HepG2 (cell line): ENCODE measurements around the gene NEAT1. TPM values are rescaled to one million over a fixed set of nuclear protein-coding genes. Genes with fewer than 3 reads are reported as not detected.

Source experiments
- ATAC-seq: fragments of 200-7000 bp; cut with Tn5 transposase; 3 replicates; pipeline ENCODE4 v1.9.1; 2020; ENCODE audit warnings: mild to moderate bottlenecking, moderate library complexity
- BruUV-seq: library from RNA; stranded (reverse); fragments of 400-500 nt; replicated peaks from 2 replicates; lab custom pipeline; 2021; lab: Mats Ljungman, UMichigan
- CTCF ChIA-PET: fragments of 300-600 bp; formaldehyde crosslinking; extraction: SDS; loops from one replicate; lab custom pipeline; 2021; ENCODE audit warnings: low total read pairs, inconsistent platforms, low intra/inter-chr PET ratio; lab: Yijun Ruan, JAX
- POLR2A ChIA-PET: fragments of 350-600 bp; sonication (Branson Sonifier 250); formaldehyde crosslinking; loops from one replicate; lab custom pipeline; 2020; ENCODE audit warnings: antibody characterized with exemption, inconsistent platforms; lab: Yijun Ruan, JAX
- DNase-seq: peaks from one replicate; pipeline ENCODE4 v3.0.0-alpha.2; 2015; ENCODE audit warnings: low spot score
- FAIRE-seq: peaks from 3 replicates; lab custom pipeline; 2011; peaks lifted over from hg19 to GRCh38; lab: Jason Lieb, UNC
- H2AFZ ChIP-seq: one replicate; pipeline ENCODE4 v1.6.1; 2011; ENCODE audit warnings: low read length, inconsistent platforms
- H3K27ac ChIP-seq: fragments of 300-600 bp; 3 replicates; pipeline ENCODE4 v1.8.0; 2011; ENCODE audit warnings: mixed run types, mild to moderate bottlenecking, mixed read lengths, low read length, inconsistent platforms; ENCODE audit not compliant: insufficient read depth; ENCODE audit errors: extremely low read length
- H3K27me3 ChIP-seq, 2 experiments: fragments of 200-600 bp in 1 of 2; 2 replicates in 1 of 2; 3 replicates in 1 of 2; pipeline versions ENCODE4 v1.6.0 to v1.8.0; 2011; ENCODE audit warnings: low read length in 2 of 2, mild to moderate bottlenecking in 2 of 2, moderate library complexity in 2 of 2, inconsistent platforms in 1 of 2; ENCODE audit not compliant: insufficient read depth in 2 of 2, control insufficient read depth in 1 of 2
- H3K36me3 ChIP-seq, 2 experiments: fragments of 200-600 bp in 1 of 2; replicated peaks in 1 of 2; 2 replicates in 1 of 2; 3 replicates in 1 of 2; pipeline versions ENCODE4 v1.5.1 to v1.8.0; 2011; ENCODE audit warnings: low read length in 2 of 2, inconsistent platforms in 1 of 2; ENCODE audit not compliant: insufficient read depth in 2 of 2, control insufficient read depth in 1 of 2
- H3K4me1 ChIP-seq: 2 replicates; pipeline ENCODE4 v1.5.1; 2012; ENCODE audit warnings: low read length, inconsistent platforms; ENCODE audit not compliant: insufficient read depth
- H3K4me2 ChIP-seq: 2 replicates; pipeline ENCODE4 v1.6.0; 2011; ENCODE audit warnings: low read depth, low read length, inconsistent platforms
- H3K4me3 ChIP-seq, 3 experiments: fragments of 200-600 bp in 1 of 3; sonication (generic), shearing (Covaris generic) in 1 of 3; replicated peaks in 1 of 3; 2 replicates each; pipeline ENCODE4 v1.5.1; 2011 to 2016; ENCODE audit warnings: low read length in 3 of 3, inconsistent platforms in 2 of 3, low read depth in 2 of 3, mild to moderate bottlenecking in 2 of 3, control low read depth in 1 of 3, mixed read lengths in 1 of 3; ENCODE audit not compliant: insufficient read depth in 1 of 3
- H3K79me2 ChIP-seq: one replicate; pipeline ENCODE4 v1.6.1; 2011; ENCODE audit warnings: low read length, inconsistent platforms; ENCODE audit not compliant: insufficient read depth
- H3K9ac ChIP-seq: 2 replicates; pipeline ENCODE4 v1.6.0; 2011; ENCODE audit warnings: mild to moderate bottlenecking, low read depth, low read length, inconsistent platforms; ENCODE audit not compliant: insufficient read depth
- H3K9me3 ChIP-seq: 2 replicates; pipeline ENCODE4 v1.5.1; 2012; ENCODE audit warnings: mild to moderate bottlenecking, low read length
- H4K20me1 ChIP-seq: 2 replicates; pipeline ENCODE4 v1.6.0; 2011; ENCODE audit warnings: inconsistent platforms, mild to moderate bottlenecking, low read length, moderate library complexity; ENCODE audit not compliant: insufficient read depth
- CBX2 ChIP-seq, 2 experiments: fragments of 200-600 bp in 1 of 2; sonication (generic); formaldehyde crosslinking in 1 of 2; IDR thresholded peaks; 2 replicates each; pipeline versions ENCODE4 v1.7.0 to v1.8.1; 2018 to 2022; ENCODE audit warnings: low read depth in 2 of 2, low read length in 1 of 2, mild to moderate bottlenecking in 1 of 2, missing genetic modification reagents in 1 of 2
- FOXA3 ChIP-seq: IDR thresholded peaks from 2 replicates; pipeline ENCODE4 v1.6.1; 2016; ENCODE audit warnings: missing genetic modification reagents, missing compliant biosample characterization
- GFI1 ChIP-seq: sonication (generic); formaldehyde crosslinking; IDR thresholded peaks from 2 replicates; pipeline ENCODE4 v1.5.0; 2020; ENCODE audit warnings: missing genetic modification reagents, mild to moderate bottlenecking, borderline replicate concordance
- GTF2F1 ChIP-seq: fragments of 150-350 bp; IDR thresholded peaks from 2 replicates; pipeline ENCODE4 v1.6.1; 2014; ENCODE audit warnings: low read length
- MTF2 ChIP-seq: sonication (generic); formaldehyde crosslinking; IDR thresholded peaks from 2 replicates; pipeline ENCODE4 v1.5.0; 2020; ENCODE audit warnings: missing genetic modification reagents, borderline replicate concordance
- NFYC ChIP-seq: IDR thresholded peaks from 2 replicates; pipeline ENCODE4 v1.6.1; 2016; ENCODE audit warnings: missing genetic modification reagents, missing compliant biosample characterization
- POLR2A ChIP-seq, 2 experiments: IDR thresholded peaks; 2 replicates each; pipeline ENCODE4 v1.6.1; 2011; ENCODE audit warnings: low read depth in 2 of 2, low read length in 2 of 2, mild to moderate bottlenecking in 1 of 2, moderate library complexity in 1 of 2; ENCODE audit not compliant: insufficient read depth in 1 of 2
- POLR2AphosphoS2 ChIP-seq: IDR thresholded peaks from 2 replicates; pipeline ENCODE4 v1.6.1; 2011; ENCODE audit warnings: low read depth, low read length, improper control_type of control experiment
- POLR2G ChIP-seq: fragments of 200-400 bp; formaldehyde crosslinking; IDR thresholded peaks from 2 replicates; pipeline ENCODE4 v1.6.1; 2018; ENCODE audit warnings: mild to moderate bottlenecking, low read depth, low read length, moderate library complexity
- RBFOX2 ChIP-seq: fragments of 200-400 bp; formaldehyde crosslinking; IDR thresholded peaks from 2 replicates; pipeline ENCODE4 v1.6.1; 2017; ENCODE audit warnings: low read depth, mild to moderate bottlenecking, low read length
- SMC3 ChIP-seq: IDR thresholded peaks from 2 replicates; pipeline ENCODE4 v1.6.1; 2011; ENCODE audit warnings: low read length, improper control_type of control experiment
- STAG1 ChIP-seq: sonication (generic); formaldehyde crosslinking; IDR thresholded peaks from 2 replicates; pipeline ENCODE4 v1.4.0; 2020; ENCODE audit warnings: missing genetic modification reagents
- TEAD3 ChIP-seq: optimal IDR thresholded peaks from 2 replicates; pipeline ENCODE3; 2016; ENCODE audit warnings: borderline replicate concordance
- ZNF562 ChIP-seq: sonication (generic); formaldehyde crosslinking; IDR thresholded peaks from 2 replicates; pipeline ENCODE4 v1.8.0; 2022; ENCODE audit warnings: missing genetic modification reagents, borderline replicate concordance
- ZNF614 ChIP-seq: IDR thresholded peaks from 2 replicates; pipeline ENCODE4 v1.6.1; 2018; ENCODE audit warnings: missing biosample characterization, missing genetic modification reagents, inconsistent platforms, borderline replicate concordance
- ZXDC ChIP-seq: sonication (generic); formaldehyde crosslinking; IDR thresholded peaks from 2 replicates; pipeline ENCODE4 v1.5.0; 2020; ENCODE audit warnings: mild to moderate bottlenecking, missing genetic modification reagents
- WGBS: methylation state at CpG from one replicate; pipeline ENCODE4 v1.1.6; 2017; ENCODE audit warnings: low lambda C conversion rate; 5-methylcytosine and 5-hydroxymethylcytosine counted together
- in situ Hi-C: cut with HindIII; loops from 2 replicates; pipeline ENCODE4 v1.10.0; 2017; ENCODE audit warnings: low pct_unique_long_range_greater_than_20kb; ENCODE audit not compliant: extremely low pct_ligation_motif_present
- intact Hi-C: fragments of 100-400 bp; cut with micrococcal nuclease; formaldehyde crosslinking; loops from one replicate; pipeline ENCODE4 v1.10.0; 2022; ENCODE audit not compliant: unreplicated experiment
- polyA plus RNA-seq, 8 experiments: library from polyadenylated mRNA; depleted of rRNA in 3 of 8; stranded (reverse) in 7 of 8; unstranded in 1 of 8; fragments of >200 nt; fragmentation: Illumina TruSeq in 4 of 8; extraction: Trizol in 4 of 8; gene quantifications; 2 replicates each; pipeline versions ENCODE4 v1.2.1 to v1.2.3, GENCODE V29; 2011 to 2016; ENCODE audit warnings: low read depth in 4 of 8, missing spikeins in 1 of 8, mixed read lengths in 1 of 8; ENCODE audit not compliant: insufficient read depth in 1 of 8
- total RNA-seq, 5 experiments: library from RNA; depleted of rRNA; stranded (reverse); fragments of >200 nt; fragmentation: Illumina TruSeq; extraction: Trizol; gene quantifications; 2 replicates each; pipeline ENCODE4 v1.2.3, GENCODE V29; 2016; ENCODE audit warnings: low read depth in 1 of 5
- TF ChIP-seq, protein P1 (sequence below): sonication (generic); formaldehyde crosslinking; IDR thresholded peaks from 2 replicates; pipeline ENCODE4 v1.4.0; 2020; ENCODE audit warnings: missing genetic modification reagents, borderline replicate concordance

The NEAT1 gene
- total and polyA plus RNA-seq, 2 of the 13 experiments (the other 11 are each of a cell fraction or from before 2014, with no cell fraction given) = 20.5 to 41.2 TPM

GRCh38 chr11:65432100-65432650 lies 9.6 kb downstream of the NEAT1 start (continued):
- TF ChIP-seq ZXDC (CRISPR knock-in tag) (no peak), MTF2 (CRISPR knock-in tag) (no peak), RBFOX2 (peak; percentile 71)

DNA sequence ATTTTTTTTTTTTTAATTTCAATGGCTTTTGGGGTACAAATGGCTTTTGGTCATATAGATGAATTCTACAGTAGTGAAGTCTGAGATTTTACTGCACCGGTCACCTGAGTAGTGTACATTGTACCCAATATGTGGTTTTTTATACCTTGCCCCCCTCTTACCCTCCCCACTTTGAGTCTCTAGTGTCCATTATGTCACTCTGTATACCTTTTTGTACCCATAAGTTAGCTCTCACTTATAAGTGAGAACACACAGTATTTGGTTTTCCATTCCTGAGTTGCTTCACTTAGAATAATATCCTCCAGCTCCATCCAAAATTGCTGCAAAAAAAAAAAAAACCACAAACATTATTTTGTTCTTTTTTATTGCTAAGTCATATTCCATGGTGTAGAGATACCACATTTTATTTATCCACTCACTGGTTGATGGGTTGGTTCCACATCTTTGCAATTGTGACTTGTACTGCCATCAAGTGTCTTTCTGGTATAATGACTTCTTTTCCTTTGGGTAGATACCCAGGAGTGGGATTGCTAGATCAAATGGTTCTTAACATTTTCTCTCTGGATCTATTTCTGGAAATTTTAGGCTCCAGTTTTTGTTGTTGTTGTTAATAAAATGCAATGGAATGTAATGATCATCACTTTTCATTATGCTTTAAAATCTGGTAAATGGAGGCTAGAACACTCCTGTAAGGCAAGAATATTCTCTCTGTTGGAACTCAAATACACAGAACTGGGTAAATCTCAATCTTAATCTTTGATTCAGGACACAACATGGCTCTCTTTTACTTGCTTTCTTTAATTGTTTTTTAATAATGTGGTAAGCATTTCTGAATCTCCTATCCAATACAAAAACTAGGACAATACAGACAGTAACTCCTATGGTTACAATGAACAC lies 10.3 kb downstream of the NEAT1 start:
- H3K9ac ChIP-seq = no peak overlapping the region
- peaks cover 88% of the 10 kb centered on the region for H3K4me1 ChIP-seq
- intact Hi-C loops (no loop called here), in situ Hi-C loops (no loop called here)
- ChIA-PET CTCF (interaction anchor here (1.9 kb wide), 1 partner anchor 17 kb away, joined by 20 read pairs; no protein-coding TSS in a partner anchor), POLR2A (interaction anchor here (0.7 to 1.6 kb wide), 5 partner anchors 10 to 57 kb away, joined by 3 to 15 read pairs (median 6); partner anchors contain the start of gene NEAT1)
- no peak overlapping the region for H3K4me2 ChIP-seq
- no peak overlapping the region for H2AFZ ChIP-seq
- ATAC-seq (no peak), FAIRE-seq (no peak), DNase-seq (no peak)
- H3K9me3 ChIP-seq = no peaks in the 10 kb centered on the region
- peaks cover 8 to 37% of the 10 kb centered on the region in 2 experiments; a peak in 4 of 5 replicates for H3K36me3 ChIP-seq
- BruUV-seq = no TSS peak
- H3K27ac ChIP-seq = no peak overlapping the region
- whole genome bisulfite sequencing = 83% methylated on average over 1 of the region's 1 CpG
- peaks cover 99% of the 10 kb centered on the region for H4K20me1 ChIP-seq
- no peaks in the 10 kb centered on the region for H3K27me3 ChIP-seq
- H3K79me2 ChIP-seq = peaks cover 70% of the 10 kb centered on the region
- no peak overlapping the region for H3K4me3 ChIP-seq
- no peak for TF ChIP-seq ZNF614 (CRISPR knock-in tag)
- TF ChIP-seq, protein P1, sequence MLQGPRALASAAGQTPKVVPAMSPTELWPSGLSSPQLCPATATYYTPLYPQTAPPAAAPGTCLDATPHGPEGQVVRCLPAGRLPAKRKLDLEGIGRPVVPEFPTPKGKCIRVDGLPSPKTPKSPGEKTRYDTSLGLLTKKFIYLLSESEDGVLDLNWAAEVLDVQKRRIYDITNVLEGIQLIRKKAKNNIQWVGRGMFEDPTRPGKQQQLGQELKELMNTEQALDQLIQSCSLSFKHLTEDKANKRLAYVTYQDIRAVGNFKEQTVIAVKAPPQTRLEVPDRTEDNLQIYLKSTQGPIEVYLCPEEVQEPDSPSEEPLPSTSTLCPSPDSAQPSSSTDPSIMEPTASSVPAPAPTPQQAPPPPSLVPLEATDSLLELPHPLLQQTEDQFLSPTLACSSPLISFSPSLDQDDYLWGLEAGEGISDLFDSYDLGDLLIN (CRISPR knock-in tag) = no peak
- TF ChIP-seq GTF2F1 = no peak
- no peak for TF ChIP-seq NFYC
- no peak for TF ChIP-seq TEAD3 (CRISPR knock-in tag)
- TF ChIP-seq FOXA3 (CRISPR knock-in tag) = no peak
- TF ChIP-seq POLR2A (IDR thresholded peaks at IDR 0.05; ENCODE audit: insufficient read depth in 1 of 2, low read depth in 2 of 2, low read length in 2 of 2) = peak; percentile 32 to 52; a peak in 2 of 4 replicates
- TF ChIP-seq ZNF562 (CRISPR knock-in tag) = no peak
- peak; percentile 90 for TF ChIP-seq POLR2AphosphoS2
- peak; percentile 27; the same call in 1 of the 2 replicates for TF ChIP-seq SMC3
- peak; percentile 58 for TF ChIP-seq POLR2G
- peak; percentile 41 for TF ChIP-seq STAG1 (CRISPR knock-in tag)
- no peak for TF ChIP-seq CBX2 (IDR thresholded peaks at IDR 0.05; ENCODE audit: low read depth, low read length)
- TF ChIP-seq CBX2 (CRISPR knock-in tag; IDR thresholded peaks at IDR 0.05; ENCODE audit: low read depth) = no peak
- no peak for TF ChIP-seq GFI1 (CRISPR knock-in tag)
